Inferior parietal cortex (tissue), 1 donor: ENCODE data around the gene SS18L1.

Experiments used
- DNase-seq: peaks from one replicate; pipeline ENCODE4 v3.0.0-alpha.2; 2016; ENCODE audit errors: extremely low spot score

SS18L1 gene

GRCh38 chr20:62174021-62174804, 30.6 kb downstream of the SS18L1 start:
- no peak for DNase-seq

- no peak for DNase-seq
Measured at GRCh38 chr20:62174870-62175624, 31.5 kb downstream of the SS18L1 start.

GRCh38 chr20:62175711-62176110, 32.1 kb downstream of the SS18L1 start:
- DNase-seq, result no peak

- no peak for DNase-seq
Measured at GRCh38 chr20:62176866-62177265, 33.3 kb downstream of the SS18L1 start.

- no peak for DNase-seq
Measured at GRCh38 chr20:62177307-62177706, 33.7 kb downstream of the SS18L1 start.

- no peak for DNase-seq
Measured at GRCh38 chr20:62178316-62179161, 35.0 kb downstream of the SS18L1 start.

- no peak for DNase-seq
Measured at GRCh38 chr20:62179162-62179504, 35.6 kb downstream of the SS18L1 start.

GRCh38 chr20:62181808-62182207, 38.2 kb downstream of the SS18L1 start:
- DNase-seq, result no peak

GRCh38 chr20:62182469-62183425, 39.2 kb downstream of the SS18L1 start, which contains the start of gene MTG2:
TSS of gene MTG2 (plus strand) at chr20:62183028. CDS start at chr20:62193421, 10,393 bp downstream.
- DNase-seq, result peak; percentile 99

- no peak for DNase-seq
Measured at GRCh38 chr20:62183426-62184142, 40.0 kb downstream of the SS18L1 start.

GRCh38 chr20:62186096-62186426, 42.5 kb downstream of the SS18L1 start:
- no peak for DNase-seq

GRCh38 chr20:62186887-62187866, 43.6 kb downstream of the SS18L1 start:
- no peak for DNase-seq

GRCh38 chr20:62190639-62191411, 47.3 kb downstream of the SS18L1 start:
- no peak for DNase-seq

- no peak for DNase-seq
Measured at GRCh38 chr20:62191781-62192559, 48.4 kb downstream of the SS18L1 start.

- no peak for DNase-seq
Measured at GRCh38 chr20:62192635-62193034, 49.1 kb downstream of the SS18L1 start.

GRCh38 chr20:62193079-62194025, 49.8 kb downstream of the SS18L1 start:
- no peak for DNase-seq

- no peak for DNase-seq
Measured at GRCh38 chr20:62195075-62195405, 51.5 kb downstream of the SS18L1 start.
